HFFc6 (cell line): ENCODE measurements around the gene CHID1. TPM values are rescaled to one million over a fixed set of nuclear protein-coding genes. Genes with fewer than 3 reads are reported as not detected.

Source experiments
- DNase-seq: peaks from one replicate; pipeline ENCODE4 v3.0.0-alpha.2; 2018
- H3K27ac Mint-ChIP-seq: 2 replicates; pipeline ENCODE4 v1.8.0; 2020; ENCODE audit warnings: mild to moderate bottlenecking, mixed read lengths
- H3K27me3 Mint-ChIP-seq: 2 replicates; pipeline ENCODE4 v1.8.0; 2021; ENCODE audit warnings: mild to moderate bottlenecking, moderate library complexity, mixed read lengths; ENCODE audit not compliant: insufficient read depth
- H3K36me3 Mint-ChIP-seq: 2 replicates; pipeline ENCODE4 v1.8.0; 2021; ENCODE audit warnings: low read depth, mixed read lengths
- H3K4me1 Mint-ChIP-seq: 2 replicates; pipeline ENCODE4 v1.8.0; 2020; ENCODE audit warnings: low read depth, mixed read lengths
- H3K4me3 Mint-ChIP-seq: 2 replicates; pipeline ENCODE4 v1.8.0; 2020; ENCODE audit warnings: mild to moderate bottlenecking, moderate library complexity, mixed read lengths
- H3K9me3 Mint-ChIP-seq: 2 replicates; pipeline ENCODE4 v1.8.0; 2020; ENCODE audit warnings: mild to moderate bottlenecking, mixed read lengths
- CTCF ChIP-seq: fragments of 200-600 bp; sonication (generic); IDR thresholded peaks from 2 replicates; pipeline ENCODE4 v1.5.0; 2021; ENCODE audit warnings: antibody characterized with exemption, mild to moderate bottlenecking
- total RNA-seq, 6 experiments: library from RNA; stranded (reverse); fragmentation: NEBNext Ultra II Directional; extraction: Animal tissue kit (Norgen Biotek cat#: 25700); gene quantifications; 2 replicates in 1 of 6; 3 replicates in 5 of 6; pipeline ENCODE4 v1.2.3, GENCODE V29; 2021

Gene CHID1
- total RNA-seq, 6 experiments from 2014 or later: 116 to 145 (median 133) TPM

- peaks cover 8% of the 10 kb centered on the region for H3K27me3 Mint-ChIP-seq
- TF ChIP-seq CTCF: no peak
- H3K36me3 Mint-ChIP-seq: peaks cover 7% of the 10 kb centered on the region; the same call in 1 of the 2 replicates
- H3K9me3 Mint-ChIP-seq: no peaks in the 10 kb centered on the region
- no peak overlapping the region for H3K4me3 Mint-ChIP-seq
- no peak for DNase-seq
- peaks cover 10% of the 10 kb centered on the region for H3K4me1 Mint-ChIP-seq
- no peak overlapping the region for H3K27ac Mint-ChIP-seq
Measured at GRCh38 chr11:875203-875602, 35.4 kb downstream of the CHID1 start.

- H3K36me3 Mint-ChIP-seq: peaks cover 7% of the 10 kb centered on the region; the same call in 1 of the 2 replicates
- DNase-seq: no peak
- H3K27ac Mint-ChIP-seq: no peak overlapping the region
- peaks cover 10% of the 10 kb centered on the region for H3K4me1 Mint-ChIP-seq
- H3K4me3 Mint-ChIP-seq: no peak overlapping the region
- H3K27me3 Mint-ChIP-seq: peaks cover 19% of the 10 kb centered on the region
- H3K9me3 Mint-ChIP-seq: no peaks in the 10 kb centered on the region
- no peak for TF ChIP-seq CTCF
Measured at GRCh38 chr11:873706-874105, 36.9 kb downstream of the CHID1 start.

GRCh38 chr11:872799-873198 lies 37.8 kb downstream of the CHID1 start:
- peaks cover 10% of the 10 kb centered on the region for H3K4me1 Mint-ChIP-seq
- H3K27ac Mint-ChIP-seq: no peak overlapping the region
- no peak for TF ChIP-seq CTCF
- H3K36me3 Mint-ChIP-seq: peaks cover 5% of the 10 kb centered on the region; the same call in 1 of the 2 replicates
- no peak for DNase-seq
- peaks cover 25% of the 10 kb centered on the region for H3K27me3 Mint-ChIP-seq
- H3K4me3 Mint-ChIP-seq: no peak overlapping the region
- no peaks in the 10 kb centered on the region for H3K9me3 Mint-ChIP-seq

- no peak for TF ChIP-seq CTCF
- no peak overlapping the region for H3K27ac Mint-ChIP-seq
- H3K36me3 Mint-ChIP-seq: no peaks in the 10 kb centered on the region; the same call in 1 of the 2 replicates
Measured at GRCh38 chr11:871472-871871, 39.1 kb downstream of the CHID1 start.

GRCh38 chr11:870418-870817 lies 40.2 kb downstream of the CHID1 start:
- Mint-ChIP-seq H3K4me1 (peaks cover 10% of the 10 kb centered on the region), H3K27me3 (peaks cover 28% of the 10 kb centered on the region), H3K27ac (no peak overlapping the region), H3K9me3 (no peaks in the 10 kb centered on the region), H3K4me3 (no peak overlapping the region), H3K36me3 (no peaks in the 10 kb centered on the region; the same call in 1 of the 2 replicates)
- no peak for DNase-seq
- no peak; the same call in 1 of the 2 replicates for TF ChIP-seq CTCF

More at GRCh38 chr11:871472-871871, 39.1 kb downstream of the CHID1 start:
- no peak for DNase-seq
- Mint-ChIP-seq H3K27me3 (peaks cover 25% of the 10 kb centered on the region), H3K4me3 (no peak overlapping the region), H3K4me1 (peaks cover 10% of the 10 kb centered on the region), H3K9me3 (no peaks in the 10 kb centered on the region)

GRCh38 chr11:870127-870413 lies 40.5 kb downstream of the CHID1 start:
- Mint-ChIP-seq H3K4me3 (no peak overlapping the region), H3K36me3 (no peaks in the 10 kb centered on the region; the same call in 1 of the 2 replicates), H3K27me3 (peaks cover 28% of the 10 kb centered on the region), H3K9me3 (no peaks in the 10 kb centered on the region), H3K4me1 (peaks cover 10% of the 10 kb centered on the region), H3K27ac (no peak overlapping the region)
- no peak for DNase-seq
- TF ChIP-seq CTCF: peak; percentile 60
